Fibroblast of pulmonary artery (primary cell): ENCODE results near the gene ACOT11.

Experiments
- DNase-seq: peaks from one replicate; pipeline ENCODE4 v3.0.0-alpha.2; 2010; ENCODE audit warnings: low read depth
- H3K4me3 ChIP-seq: replicated peaks from 2 replicates; pipeline ENCODE4 v1.5.1; 2011; ENCODE audit warnings: low read depth, mild to moderate bottlenecking, control low read depth, low read length, moderate library complexity
- TF ChIP-seq, protein P1 (sequence below): IDR thresholded peaks from 2 replicates; pipeline ENCODE4 v1.5.1; 2011; ENCODE audit warnings: mild to moderate bottlenecking, control low read depth, low read length, inconsistent platforms; ENCODE audit errors: missing control alignments

The ACOT11 gene

DNA sequence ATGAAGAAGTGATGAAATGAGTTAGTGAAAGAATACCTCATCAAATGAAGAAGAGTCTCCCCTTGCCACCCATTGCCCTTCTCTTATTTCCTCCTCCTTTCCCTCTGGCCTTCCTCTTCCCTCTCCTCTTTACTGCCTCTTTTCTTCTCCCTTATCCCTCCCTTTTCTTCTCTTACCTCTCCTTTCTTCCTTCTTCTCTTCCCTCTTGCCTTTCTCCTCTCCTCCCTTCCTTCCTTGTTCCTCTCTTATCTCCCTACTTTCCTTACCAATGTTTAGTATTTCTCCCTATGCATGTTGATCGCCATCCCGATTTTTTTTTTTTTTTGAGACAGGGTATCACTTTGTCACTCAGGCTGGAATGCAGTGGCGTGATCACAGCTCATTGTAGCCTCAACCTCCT, 102.4 kb downstream of the ACOT11 start:
- TF ChIP-seq, protein P1, sequence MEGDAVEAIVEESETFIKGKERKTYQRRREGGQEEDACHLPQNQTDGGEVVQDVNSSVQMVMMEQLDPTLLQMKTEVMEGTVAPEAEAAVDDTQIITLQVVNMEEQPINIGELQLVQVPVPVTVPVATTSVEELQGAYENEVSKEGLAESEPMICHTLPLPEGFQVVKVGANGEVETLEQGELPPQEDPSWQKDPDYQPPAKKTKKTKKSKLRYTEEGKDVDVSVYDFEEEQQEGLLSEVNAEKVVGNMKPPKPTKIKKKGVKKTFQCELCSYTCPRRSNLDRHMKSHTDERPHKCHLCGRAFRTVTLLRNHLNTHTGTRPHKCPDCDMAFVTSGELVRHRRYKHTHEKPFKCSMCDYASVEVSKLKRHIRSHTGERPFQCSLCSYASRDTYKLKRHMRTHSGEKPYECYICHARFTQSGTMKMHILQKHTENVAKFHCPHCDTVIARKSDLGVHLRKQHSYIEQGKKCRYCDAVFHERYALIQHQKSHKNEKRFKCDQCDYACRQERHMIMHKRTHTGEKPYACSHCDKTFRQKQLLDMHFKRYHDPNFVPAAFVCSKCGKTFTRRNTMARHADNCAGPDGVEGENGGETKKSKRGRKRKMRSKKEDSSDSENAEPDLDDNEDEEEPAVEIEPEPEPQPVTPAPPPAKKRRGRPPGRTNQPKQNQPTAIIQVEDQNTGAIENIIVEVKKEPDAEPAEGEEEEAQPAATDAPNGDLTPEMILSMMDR = no peak
- no peak overlapping the region for H3K4me3 ChIP-seq
- DNase-seq = no peak

DNA sequence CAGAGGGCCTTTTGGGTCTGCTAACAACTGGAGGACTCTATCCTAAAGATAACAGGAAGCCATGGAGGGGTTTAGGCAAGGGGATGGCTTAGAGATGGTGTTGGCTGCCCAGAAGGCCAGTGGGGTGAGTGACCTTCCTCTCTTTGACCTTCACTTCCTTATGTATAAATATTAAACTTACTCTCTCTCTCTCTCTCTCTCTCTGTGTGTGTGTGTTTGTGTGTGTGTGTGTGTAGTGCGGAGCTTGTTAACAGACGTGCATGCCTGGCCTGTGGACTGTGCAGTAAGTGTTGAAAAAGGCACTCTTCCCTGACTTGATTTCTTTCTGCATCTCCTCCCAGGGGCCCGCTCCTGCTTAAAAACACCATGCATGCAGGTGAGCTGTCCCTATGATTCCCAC, 103.6 kb downstream of the ACOT11 start:
- no peak overlapping the region for H3K4me3 ChIP-seq
- DNase-seq = no peak
- TF ChIP-seq, protein P1 = no peak

DNA sequence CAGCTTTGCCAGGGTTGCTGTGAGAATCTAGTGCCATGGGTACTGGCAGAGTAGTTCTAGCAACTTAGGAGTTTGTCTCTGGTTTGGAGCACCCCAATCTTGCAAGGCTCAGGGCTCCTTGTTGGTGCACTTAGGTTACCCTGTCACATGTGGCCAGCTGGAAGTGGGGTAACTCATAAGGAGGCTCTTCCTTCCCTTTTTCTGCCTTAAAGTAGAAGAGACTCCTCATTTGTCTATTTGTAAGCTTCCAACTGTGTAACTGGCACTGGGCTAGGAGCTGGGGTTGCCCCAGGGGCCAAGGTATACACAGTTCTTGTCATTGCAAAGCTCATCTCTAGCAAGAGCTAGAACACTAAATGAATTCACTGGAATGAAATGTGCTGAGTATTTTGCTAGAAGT, 104.1 kb downstream of the ACOT11 start:
- DNase-seq = no peak
- H3K4me3 ChIP-seq = no peak overlapping the region
- TF ChIP-seq, protein P1 = no peak

DNA sequence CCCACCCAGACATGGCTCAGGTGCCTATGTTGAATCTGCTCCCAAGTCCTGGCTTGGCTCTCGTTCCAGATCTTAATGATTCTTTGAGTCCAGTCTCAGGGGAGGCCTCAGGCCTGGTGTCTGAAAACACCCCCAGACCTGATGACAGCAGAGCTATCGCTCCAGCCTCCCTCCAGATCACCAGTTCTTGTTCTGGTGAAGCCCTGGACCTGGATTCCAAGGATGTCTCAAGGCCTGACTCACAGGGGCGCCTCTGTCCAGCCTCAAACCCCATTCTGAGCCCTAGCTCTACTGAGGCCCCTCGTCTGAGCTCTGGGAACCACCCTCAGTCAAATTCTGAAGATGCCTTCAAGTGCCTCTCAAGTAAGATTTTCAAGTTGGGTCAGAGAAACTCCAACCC, 105.0 kb downstream of the ACOT11 start:
- no peak for DNase-seq

DNA sequence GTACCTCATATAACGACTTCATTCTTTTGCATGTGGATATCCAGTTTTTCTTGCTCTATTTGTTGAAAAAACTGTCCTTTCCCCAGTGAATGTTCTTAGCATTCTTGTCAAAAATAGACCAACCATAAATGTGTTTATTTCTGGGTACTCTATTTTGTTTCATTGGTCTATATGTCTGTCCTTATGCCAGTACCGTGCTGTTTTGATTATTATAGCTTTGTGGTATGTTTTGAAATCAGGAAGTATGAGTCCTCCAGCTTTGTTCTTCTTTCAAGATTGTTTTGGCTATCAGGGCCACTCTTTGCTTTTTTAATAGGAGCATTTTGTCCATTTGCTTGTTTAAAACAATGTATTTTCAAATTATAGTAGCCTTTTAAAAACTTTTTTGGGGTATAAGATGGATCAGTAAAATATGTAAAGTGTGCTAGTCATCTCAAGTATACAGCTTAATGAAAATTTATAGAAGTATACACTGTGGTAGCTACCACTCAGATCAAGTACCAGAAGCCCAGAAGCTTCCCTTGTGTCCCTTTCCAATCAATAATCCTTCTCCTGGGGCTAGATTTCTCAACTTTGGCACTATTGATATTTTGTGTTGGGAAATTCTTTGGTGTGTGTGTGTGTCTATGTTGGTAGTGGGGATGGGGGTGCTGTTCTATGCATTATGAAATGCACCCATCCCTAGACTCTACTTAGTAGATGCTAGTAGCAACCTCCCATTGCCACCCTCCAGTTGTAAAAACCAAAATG, 110.3 kb downstream of the ACOT11 start:
- TF ChIP-seq, protein P1 = no peak
- H3K4me3 ChIP-seq = no peak overlapping the region
- no peak for DNase-seq

More for the DNA sequence above, 105.0 kb downstream of the ACOT11 start:
- TF ChIP-seq, protein P1 = no peak
- no peak overlapping the region for H3K4me3 ChIP-seq
